ENCODE data around the gene EZH1.
"Not testable (repeated sequence)": the region's sequence is repeated elsewhere in the genome, so short reads cannot be mapped to it uniquely, and the experiment has no call there.

The EZH1 gene

DNA sequence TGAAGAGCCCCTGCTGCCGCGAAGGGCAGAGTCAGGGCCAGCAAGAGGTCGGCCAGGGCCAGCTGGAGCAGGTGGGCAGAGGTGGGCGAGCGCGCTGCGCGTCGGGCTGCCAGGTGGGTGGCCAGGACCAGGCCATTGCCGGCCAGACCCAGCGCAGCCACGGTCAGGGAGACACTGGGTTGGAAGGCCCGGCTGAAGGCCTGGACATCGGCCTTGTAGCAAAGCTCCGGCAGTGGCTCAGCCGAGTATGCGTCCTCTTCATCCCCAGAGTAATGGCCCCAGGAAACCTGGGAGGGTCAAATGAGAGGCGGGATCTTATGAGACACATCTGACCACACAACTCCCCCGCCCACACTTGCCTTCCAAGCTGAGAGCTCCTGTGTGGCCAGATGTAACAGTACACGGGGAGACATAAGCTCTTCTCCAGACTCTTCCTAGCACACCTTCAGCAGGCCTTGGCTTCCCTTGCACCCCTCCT, 64.5 kb downstream of the EZH1 start:
- DNase-seq: no peak

DNA sequence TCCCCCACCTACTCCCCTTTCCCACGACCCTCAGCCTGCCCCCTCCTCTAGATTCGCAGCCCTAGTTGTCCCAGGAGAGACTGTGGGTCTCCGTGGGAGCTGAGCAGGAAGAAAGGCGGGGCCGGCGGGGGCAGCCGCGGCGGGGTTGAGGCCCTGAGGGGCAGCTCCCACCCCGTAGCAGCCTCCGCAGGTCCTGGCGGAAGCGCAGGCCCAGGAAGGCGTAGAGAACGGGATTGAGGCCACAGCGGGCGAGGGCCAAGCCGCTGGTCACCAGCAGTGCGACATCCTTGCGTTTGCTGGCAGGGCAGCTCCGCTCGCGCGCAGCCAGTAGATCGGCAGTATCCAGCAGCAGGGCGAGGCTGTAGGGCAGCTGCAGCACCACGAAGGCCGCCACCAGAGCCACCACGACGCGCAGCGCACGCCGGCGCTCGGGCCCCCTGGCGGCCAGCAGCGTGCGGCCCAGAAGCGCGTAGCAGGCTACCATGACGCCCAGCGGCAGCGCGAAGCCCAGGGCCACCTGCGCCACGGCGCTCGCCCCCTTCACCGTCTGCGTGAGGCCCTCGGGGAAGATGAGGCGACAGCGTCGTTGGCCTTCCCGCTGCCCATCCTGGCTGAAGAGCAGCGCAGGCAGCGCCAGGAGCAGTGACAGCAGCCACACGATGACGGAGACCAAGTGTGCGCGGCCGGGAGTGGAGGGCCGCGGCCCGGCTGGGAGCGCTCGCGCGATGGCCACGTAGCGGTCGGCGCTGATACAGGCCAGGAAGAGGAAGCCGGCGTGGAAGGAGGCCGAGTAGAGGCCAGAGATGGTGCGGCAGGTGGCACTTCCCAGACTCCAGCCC, 65.1 kb downstream of the EZH1 start:
- DNase-seq: no peak

DNA sequence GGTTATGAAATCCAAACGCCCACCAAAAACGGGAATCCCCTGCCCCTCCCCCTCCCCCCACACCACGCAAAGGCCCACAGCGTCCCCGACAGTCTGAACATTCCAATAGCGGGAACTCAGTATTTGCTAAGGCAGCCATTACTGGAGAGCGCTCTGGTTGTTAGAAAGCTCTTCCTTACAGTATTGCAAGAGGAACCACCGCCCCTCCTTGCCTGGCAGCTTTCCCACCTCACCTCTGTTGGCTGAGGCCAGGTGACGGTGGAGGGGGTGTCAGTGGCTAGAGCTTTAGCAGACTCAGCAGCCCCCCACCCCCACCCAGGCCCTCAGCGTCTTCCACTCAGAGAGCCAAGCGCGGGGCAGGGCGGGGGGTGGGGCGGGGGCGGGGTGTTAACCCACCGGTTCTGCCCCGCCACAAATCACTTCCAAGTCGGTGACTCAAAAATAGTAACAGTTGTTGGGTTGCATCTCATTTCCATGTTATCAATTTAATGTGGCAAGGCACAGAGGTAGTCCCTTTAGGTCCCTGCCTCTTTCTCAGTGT, 65.8 kb downstream of the EZH1 start:
- no peak for DNase-seq

DNA sequence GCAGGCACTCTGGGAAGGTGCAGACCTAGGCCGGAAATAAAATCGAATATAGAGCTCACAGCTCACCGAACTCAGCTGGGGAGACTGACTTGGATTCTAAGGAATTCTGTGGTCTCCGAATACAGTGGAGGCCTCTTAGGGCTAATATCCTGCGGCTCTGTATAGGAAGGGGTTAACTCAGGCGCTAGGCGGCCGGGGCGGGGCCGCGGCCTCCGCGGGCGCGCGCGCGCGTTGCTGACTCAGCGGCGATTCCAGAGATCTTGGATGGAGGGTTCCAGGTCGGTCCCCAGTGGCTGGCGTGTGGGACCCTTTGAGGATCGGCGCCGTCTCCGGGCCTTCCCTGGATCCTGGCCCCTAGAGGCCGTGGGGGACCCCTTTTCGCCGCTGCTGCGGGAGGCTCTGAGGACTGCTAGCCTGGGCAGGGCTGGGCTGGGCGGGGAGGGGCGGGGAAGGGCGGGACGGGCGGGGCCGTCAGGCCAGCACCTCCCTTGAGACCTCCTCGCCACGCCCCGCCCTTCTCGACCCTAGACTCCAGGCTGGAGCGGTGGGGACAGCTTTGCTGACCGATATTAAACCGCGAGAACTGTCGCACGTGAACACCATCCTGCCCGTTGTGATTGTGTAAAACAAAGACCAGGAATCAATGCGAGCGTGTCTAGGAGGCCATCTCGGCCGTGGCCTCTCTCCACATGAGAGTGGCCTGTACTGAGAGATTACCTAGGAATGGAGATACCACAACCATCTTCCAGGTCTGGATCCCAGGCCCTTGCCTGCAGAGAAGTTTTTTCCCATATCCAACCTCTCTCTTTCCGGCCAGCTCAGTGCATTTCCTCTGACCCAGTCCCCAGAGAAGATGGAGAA, 66.7 kb downstream of the EZH1 start:
- peak; percentile 90 for DNase-seq

DNA sequence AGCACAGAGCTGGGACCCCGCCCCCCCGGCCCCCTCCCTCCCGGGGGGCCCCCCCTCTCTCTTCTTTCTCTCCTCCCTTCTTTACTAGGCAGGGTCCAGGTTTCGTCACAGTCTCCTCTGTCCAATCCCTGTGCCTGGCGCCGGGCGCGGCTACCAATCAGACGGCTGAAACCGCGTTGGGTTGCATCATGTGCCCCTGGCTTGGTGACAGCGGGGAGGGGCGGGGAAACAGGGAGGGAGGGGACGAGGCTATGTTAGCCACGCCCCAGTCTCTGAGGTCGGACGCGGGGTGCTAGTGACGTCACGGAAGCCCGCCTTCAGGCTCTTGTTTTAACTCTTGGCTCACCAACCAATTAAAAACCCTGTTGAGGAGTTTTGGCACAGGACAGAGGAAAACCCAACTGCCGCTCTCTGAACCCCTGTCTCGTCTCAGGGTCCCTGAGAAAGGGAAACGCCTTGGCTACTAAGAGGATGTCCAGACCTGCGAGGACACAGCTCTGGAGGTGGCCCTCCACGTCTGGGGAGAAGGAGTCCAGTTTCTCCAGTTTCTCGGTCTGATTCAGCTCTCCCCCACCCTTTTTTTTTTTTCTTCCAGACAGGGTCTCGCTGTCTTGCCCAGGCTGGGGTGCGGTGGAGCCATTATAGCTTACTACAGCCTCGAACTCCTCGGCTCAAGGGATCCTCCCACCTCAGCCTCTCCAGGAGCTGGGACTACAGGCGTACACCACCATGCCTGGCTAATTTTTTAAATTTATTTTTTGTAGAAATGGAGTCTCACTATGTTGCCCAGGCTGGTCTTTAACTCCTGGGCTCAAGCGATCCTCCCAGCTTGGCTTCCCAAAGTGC, 67.6 kb downstream of the EZH1 start:
- peak; percentile 95 for DNase-seq

DNA sequence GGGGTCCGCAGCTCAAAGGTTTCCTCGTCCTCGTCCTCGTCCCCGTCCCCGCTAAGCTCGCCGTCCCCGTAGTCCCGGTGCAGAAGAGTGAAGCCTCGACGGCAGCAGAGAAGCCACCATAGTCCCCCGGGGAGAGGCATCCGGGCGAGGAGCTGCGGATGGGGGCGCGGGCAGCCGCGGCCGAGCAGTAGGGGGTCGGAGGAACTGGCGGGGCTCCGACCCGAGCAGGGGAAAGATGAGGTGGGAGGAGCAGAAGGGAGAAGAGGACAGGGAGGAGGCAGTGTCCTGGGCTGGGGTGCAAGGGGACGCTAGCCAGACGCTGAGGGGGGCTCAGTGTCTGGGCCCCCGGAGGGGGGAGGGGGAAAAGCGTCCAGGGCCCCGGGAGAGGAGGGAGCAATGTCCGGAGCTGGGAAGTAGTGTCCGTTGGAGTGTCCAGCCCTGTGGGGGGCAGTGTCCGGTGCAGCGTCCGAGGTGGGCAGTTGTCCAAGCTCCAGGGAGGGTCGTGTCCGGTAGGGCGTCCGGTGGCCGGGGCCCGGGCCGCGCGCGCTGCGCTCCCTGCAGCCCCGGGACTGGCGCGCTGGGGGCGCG, 68.3 kb downstream of the EZH1 start, which contains the start of gene PLEKHH3:
PLEKHH3 (minus strand) TSS at position 571 of the 588 bp plus-strand sequence; CDS start at position 140, 431 bp downstream.
- DNase-seq: no peak

DNA sequence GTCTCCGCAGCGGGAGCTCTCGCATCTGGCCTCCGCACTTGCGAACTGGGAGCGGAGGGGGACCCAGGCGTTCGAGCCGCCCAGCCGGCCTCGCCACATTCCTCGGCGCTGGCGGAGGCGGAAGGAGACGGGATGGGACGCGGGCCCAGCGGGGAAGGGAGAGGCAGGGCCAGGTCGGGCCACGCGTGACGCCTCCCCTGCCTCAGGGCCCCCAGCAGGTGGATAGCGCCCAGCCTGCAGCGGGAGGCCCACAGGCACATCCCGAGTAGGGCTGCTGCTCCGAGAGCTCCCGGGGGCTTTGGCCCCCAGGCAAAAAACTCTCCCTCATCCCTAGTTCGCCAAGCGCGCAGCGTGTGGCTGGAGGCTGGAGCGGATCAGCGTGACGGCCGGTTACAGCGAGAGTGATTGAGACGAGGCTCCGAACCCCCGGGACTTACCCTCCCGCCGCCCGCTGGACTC, 68.8 kb downstream of the EZH1 start:
- DNase-seq: no peak

DNA sequence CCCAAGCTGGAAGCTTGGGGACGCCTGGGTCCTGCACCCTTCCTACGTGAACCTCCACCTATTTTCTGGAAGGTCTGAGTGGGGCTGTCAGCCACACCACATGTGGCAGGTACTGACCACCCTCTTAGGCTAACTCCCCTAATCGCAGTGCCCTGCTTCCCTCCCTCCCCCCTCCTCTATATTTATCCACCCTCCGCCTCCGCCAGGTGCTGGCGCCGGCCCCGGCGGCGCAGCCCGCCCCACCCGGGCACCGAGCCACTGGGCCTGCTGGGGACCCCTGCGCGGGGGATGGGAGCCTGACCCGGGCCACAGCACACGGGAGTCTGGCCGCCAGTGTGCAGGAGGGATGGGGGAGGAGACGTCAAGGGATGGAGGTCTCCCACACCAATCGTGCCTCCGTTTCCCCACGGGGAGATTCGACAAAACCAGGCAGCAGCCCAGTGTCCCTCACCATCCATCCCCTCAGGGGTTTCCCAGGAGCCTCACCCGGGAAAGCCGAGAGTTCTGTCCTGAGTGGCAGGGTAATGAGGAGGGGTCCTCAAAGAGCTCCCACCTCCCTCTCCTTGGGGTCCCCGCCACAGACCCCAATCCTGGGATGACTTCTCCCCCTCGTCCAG, 69.4 kb downstream of the EZH1 start:
- no peak for DNase-seq

DNA sequence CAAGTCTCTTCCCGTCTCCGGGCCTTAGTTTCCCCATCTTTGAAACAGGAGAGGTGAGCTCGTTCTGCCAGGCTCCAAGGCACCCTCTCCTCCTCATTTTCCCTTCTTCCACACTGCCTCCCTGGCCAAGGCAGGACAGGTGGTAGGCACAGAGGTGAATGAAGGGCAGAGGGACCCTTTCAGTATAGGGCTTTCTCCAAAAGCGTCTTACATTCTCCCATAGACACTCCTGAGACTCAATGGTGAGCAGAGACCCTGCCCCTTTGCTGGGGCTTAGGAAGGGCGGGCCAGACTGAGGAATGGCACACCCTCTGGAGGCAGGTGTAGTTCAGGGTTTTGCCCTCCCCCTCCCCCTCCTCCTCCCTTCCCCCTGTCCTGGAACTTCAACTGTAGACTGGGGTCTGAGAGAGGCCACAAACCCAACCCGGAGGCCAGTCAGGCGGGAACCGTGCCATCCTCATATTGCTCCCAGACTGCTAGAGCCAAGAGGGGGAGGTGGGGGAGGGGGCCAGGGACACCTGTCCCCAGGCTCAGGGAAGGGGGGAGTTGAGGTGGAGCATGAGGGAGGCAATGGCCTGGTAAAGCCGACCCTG, 70.0 kb downstream of the EZH1 start:
- DNase-seq: no peak

DNA sequence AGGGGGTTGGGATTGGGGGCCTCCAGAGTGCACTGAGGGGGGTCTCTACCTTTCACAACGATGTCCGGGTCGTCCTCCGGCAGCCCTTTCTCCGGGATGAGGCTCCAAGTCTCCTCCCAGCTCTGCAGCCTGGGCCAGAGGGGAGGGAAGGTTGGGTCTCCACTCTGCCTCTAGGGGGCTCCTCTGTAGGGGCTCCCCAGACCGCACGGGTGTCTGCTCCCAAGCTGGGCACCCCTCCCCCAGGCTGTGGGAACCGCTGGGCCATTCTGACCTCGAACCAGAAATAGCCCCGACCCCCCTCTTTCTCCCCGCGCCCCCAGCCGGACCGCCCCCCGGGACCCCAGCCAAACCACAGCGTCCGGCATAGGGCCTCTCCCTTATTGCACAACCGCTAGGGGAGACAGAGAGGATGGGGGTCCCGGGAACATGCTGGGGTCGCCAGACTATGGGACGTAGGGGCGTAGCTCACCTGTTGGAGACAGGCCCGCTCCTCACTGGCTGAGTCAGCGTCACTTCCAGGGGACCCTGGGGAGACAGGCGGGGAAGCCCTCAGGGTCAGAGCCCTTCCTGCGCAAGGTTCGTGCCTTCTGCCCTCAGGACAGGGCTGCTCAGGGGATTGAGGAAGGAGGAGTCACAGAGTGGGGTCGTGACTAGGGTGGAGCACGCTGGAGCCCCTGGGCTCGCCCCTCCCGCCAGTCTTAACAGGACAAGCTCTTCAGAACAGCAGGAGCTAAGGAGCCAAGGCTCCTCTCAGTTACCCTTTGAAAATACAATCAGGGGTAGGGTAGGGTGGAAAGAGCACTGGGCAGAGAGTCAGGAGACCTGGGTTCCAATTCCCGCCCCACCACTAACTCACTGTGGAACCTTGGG, 70.7 kb downstream of the EZH1 start:
- no peak for DNase-seq

DNA sequence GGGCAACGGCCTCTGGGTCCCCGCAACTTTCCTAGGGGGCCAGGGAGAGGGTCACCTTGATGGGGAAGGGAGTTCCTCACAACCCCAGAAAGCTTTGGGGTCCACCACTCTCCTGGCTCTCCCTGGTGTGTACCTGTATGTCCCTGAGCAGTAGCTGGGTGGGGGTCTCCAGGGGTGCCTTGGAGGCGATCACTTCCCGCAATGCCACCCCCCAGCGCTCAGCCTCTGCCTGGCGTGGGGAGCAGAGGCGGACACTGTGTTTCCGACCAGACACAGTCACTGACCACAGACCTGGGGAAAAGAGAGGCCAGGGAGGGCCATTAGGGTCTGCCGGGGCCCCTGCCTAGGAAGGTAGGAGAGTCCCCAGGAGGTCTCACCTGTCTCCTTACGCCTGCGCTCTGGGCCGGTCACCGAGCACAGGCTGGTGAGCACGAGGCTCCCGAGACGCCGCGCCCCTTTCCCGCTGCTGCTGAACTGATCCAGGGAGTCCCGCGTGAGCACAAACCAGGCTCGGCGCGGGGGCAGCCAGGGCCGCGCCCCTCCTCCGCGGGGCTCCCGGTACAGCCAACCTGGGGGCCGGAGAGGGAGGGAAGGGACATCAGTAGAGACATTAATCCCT, 71.5 kb downstream of the EZH1 start:
- DNase-seq: no peak

DNA sequence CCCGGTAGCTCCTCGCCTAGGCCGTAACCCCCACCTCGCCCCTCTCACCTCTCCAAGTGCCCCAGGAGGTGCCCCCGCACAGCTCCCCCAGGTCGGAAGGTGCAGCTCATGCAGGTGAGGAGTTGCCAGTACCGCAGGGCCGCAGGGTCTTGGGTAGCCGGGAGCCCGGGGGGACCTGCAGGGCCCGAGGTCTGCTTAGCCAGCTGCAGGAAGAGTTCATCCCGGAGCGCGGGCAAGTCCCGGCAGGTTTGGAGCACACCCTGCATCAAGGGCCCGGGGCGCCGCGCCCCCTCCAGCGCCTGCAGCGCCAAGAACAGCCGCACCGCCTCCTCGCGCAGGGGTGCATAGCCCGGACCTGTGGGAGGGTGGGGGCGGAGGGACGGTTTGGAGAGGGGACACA, 72.8 kb downstream of the EZH1 start:
- DNase-seq: no peak

DNA sequence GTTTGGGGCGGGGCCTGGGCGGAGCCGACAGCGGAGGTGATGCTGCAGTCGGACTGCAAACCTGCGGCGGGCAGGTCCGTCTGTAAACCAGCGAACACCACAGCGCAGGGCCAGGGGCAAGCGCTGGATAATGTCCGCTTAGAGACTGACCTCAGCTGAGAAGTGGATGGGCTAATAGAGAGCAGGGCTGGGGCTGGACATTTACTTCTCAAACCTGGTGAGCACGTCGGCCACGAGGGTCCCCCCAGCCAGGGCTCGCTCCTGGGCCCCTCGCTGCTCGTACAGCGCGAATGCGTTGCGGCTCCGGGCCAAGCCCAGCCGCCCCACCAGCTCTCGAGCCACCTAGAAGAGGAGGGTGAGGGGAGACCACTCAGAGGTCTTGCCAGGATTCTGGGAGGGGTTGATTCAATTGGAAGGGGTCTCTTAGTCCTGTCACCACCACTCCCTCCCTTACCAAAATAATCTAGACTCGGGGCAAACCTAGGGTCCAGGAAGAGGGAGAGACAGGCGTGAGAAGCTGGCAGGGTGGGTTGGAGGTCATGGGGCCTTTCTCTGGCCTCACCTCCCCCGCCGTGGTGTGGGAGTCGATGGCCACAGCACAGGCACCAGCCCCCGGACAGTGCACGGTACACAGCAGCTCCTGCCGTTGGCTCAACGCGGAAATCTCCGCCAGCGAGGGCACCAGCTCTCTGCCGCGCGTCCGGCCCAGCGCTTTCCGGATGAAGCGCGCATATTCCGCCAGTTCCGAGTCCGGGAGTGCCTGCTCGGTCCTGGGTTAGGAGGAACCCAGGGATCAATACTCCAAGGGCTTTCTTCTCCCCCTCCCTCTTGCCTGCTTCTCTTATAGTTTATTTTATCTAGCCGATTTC, 73.8 kb downstream of the EZH1 start:
- DNase-seq: no peak

DNA sequence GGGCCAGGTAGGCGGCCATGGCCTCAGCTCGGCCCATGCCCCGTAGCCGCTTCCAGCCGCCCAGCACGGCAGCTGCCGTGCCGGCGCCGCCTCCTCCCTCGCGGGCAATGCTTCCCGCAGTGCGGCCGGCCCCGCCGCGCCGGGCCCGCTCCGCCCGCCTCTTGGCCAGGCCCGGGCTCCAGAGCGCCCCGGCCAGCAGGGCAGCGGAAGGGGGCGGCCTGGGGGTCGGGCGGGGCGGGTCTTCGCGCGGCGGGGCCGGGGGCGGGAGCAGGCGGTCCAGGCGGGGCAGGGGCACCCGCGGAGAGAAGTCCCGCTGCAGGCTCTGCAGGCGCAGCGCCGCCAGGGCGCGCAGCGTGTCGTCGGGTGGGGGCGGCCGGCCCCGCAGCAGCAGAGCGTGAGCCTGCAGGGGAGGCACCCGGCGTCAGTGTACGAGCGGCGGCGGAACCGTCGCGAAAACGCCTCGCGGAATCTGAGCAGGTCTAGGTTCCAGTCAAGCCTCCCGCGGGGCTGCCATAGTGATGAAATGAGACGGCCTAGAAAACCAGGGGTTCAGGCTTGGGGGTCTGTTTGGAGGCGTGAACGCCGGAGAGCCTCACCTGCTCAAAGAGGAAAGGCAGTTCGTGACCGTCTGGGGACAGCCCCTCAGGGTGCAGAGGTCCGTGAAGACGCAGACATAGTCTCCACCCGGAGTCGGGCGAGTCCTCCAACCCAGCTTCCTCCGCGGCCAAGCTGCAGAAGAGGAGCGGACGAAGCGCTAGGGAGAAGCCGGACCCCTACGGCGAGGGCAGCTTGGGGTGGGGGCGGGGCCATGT, 74.7 kb downstream of the EZH1 start:
- no peak for DNase-seq

DNA sequence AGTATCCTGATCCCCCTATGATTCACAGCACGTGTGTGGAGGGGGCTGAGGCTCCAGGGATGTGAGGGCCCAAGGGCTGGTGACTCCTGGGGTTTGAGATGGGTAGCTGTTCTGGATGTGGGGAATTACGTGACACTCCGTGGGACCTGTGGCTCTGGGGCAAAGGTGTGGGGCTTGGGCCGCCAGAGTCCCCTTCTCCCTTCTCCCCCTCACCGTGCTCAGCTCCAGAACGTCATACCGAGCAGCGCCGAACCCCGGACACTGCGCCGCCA, 75.2 kb downstream of the EZH1 start:
- no peak for DNase-seq

DNA sequence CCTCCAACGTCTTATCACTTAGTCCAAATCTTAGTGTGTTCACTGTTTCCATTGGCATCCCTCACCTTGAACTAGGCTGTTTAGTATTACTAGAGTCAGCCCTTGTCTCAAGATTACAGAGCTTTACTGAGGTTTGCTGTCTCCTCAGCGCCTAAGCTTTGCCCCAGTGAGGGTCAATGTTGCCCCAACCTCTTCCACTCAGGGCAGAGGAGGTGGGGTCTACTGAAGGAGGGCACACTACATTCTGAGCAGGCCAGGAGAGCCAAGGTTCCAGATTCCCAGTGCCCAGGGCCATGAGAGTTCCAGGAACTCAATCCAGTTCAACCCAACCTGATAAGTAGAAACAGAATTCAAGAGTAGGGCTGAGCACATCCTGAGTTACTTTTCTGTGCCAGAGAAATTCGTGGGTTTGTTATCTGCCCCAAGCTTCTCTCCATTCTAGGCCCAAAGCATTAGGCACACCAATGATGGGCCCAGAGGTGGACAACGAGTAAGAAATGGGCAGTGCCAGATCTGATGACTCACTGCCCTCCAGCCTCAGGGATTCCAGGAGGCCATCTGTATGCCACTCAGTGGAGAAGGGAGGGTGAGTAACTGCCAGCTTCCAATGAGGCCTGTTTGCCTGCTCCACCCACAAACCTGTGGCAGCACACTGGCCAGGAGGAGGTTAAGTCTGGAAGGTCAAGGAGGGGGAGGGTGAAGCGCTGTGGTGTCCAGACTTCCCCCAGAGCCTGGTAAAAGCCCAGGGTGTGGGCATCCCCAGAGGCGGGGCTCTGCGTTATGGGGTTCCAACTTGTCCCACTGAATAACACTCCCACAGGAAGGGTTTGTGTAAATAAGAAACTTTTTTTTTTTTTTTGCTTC, 77.5 kb downstream of the EZH1 start:
- DNase-seq: peak; percentile 52

DNA sequence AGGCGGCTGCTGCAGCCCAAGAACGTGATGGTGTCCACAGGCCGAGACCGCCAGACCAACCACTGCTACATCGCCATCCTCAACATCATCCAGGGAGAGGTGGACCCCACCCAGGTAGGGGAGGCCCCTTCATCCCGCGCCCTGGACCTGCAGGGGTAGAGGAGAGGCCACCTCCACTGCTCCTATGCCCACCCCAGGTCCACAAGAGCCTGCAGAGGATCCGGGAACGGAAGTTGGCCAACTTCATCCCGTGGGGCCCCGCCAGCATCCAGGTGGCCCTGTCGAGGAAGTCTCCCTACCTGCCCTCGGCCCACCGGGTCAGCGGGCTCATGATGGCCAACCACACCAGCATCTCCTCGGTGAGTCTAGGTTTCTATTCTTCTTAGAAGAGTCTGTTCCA, 78.7 kb downstream of the EZH1 start:
- not testable (repeated sequence) for DNase-seq
